ENCODE measurements around the gene FAM171A2. TPM values are rescaled to one million over a fixed set of nuclear protein-coding genes. Genes with fewer than 3 reads are reported as not detected.

The FAM171A2 gene
- total and polyA plus RNA-seq, 8 donors, result 0.24 to 1.3 (median 0.69) TPM

- intact Hi-C loops (cut with DNase I), result no loop called here
- no peak for DNase-seq
- no peak overlapping the region for H3K4me3 ChIP-seq
- no peaks in the 10 kb centered on the region for H3K9me3 ChIP-seq
- H3K36me3 ChIP-seq, result peaks cover 0 to 31% (median 8%) of the 10 kb centered on the region in 3 donors
- TF ChIP-seq CTCF (IDR thresholded peaks at IDR 0.05), result peak in 1 of 4 donors; percentile 25
- FAIRE-seq, result no peak
- peak; percentile 40 to 66 (median 61) for ATAC-seq
- H3K4me1 ChIP-seq, result no peaks in the 10 kb centered on the region
- 92 to 93% methylated on average over 3 of the region's 3 CpGs for WGBS, 2 donors
- no peaks in the 10 kb centered on the region for H3K27me3 ChIP-seq
- no peak overlapping the region for H3K27ac ChIP-seq
Measured at GRCh38 chr17:44400226-44400847, 36.7 kb upstream of the FAM171A2 start.

- ATAC-seq (no peak), DNase-seq (peak in 1 of 6 donors; percentile 52), FAIRE-seq (no peak)
- Histone ChIP-seq H3K27me3 (no peaks in the 10 kb centered on the region), H3K9me3 (no peaks in the 10 kb centered on the region), H3K4me1 (no peaks in the 10 kb centered on the region), H3K36me3 (peaks cover 0 to 31% (median 8%) of the 10 kb centered on the region in 3 donors), H3K27ac (no peak overlapping the region), H3K4me3 (no peak overlapping the region)
- intact Hi-C loops (cut with DNase I), result no loop called here
- 96 to 97% methylated on average over 41 of the region's 41 CpGs for WGBS, 2 donors
- TF ChIP-seq CTCF (IDR thresholded peaks at IDR 0.05), result no peak
Measured at GRCh38 chr17:44398692-44399691, 35.3 kb upstream of the FAM171A2 start.

GRCh38 chr17:44397479-44398440 is 34.1 kb upstream of the FAM171A2 start:
- Histone ChIP-seq H3K4me1 (no peaks in the 10 kb centered on the region), H3K36me3 (peaks cover 0 to 31% (median 8%) of the 10 kb centered on the region in 3 donors), H3K27ac (no peak overlapping the region), H3K27me3 (no peaks in the 10 kb centered on the region), H3K4me3 (no peak overlapping the region), H3K9me3 (no peaks in the 10 kb centered on the region)
- FAIRE-seq (no peak), DNase-seq (no peak), ATAC-seq (no peak)
- WGBS, 2 donors, result 95 to 96% methylated on average over 8 of the region's 8 CpGs
- intact Hi-C loops (cut with DNase I), result no loop called here
- TF ChIP-seq CTCF (IDR thresholded peaks at IDR 0.05), result no peak

DNA sequence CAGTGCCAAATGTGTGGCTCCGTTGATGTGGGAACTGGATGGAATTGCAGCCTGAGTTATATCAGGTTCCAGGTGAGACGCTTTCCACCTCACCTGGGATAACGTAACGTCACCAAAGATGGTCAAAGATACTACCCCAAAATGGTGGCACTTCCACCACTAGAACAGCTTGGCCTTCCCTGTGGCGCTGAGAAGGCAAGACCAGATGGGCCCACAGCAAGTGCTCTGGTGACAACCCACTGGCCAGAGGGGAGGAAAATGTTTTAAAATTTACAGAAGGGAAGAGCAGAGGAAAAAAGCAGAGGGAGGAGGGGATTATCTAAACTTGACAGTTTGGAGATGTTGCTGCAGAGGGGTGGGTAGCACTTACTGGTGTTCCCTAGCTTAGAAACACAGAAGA is 33.3 kb upstream of the FAM171A2 start:
- FAIRE-seq (no peak), DNase-seq (no peak), ATAC-seq (no peak)
- TF ChIP-seq CTCF (IDR thresholded peaks at IDR 0.05), result no peak
- H3K4me3 ChIP-seq, result no peak overlapping the region
- intact Hi-C loops (cut with DNase I), result no loop called here
- no peaks in the 10 kb centered on the region for H3K9me3 ChIP-seq
- H3K27me3 ChIP-seq, result no peaks in the 10 kb centered on the region
- WGBS, 2 donors, result 88 to 93% methylated on average over 5 of the region's 5 CpGs
- H3K4me1 ChIP-seq, result no peaks in the 10 kb centered on the region
- H3K27ac ChIP-seq, result no peak overlapping the region
- peaks cover 0 to 25% (median 8%) of the 10 kb centered on the region in 3 donors for H3K36me3 ChIP-seq
